CD4-positive, alpha-beta T cell treated with Interleukin-17A for 1 hour (primary cell): Measurements from ENCODE around the gene PDLIM1.

ENCODE experiments used
- DNase-seq: peaks from one replicate; pipeline ENCODE4 v3.0.0-alpha.2; 2020

The PDLIM1 gene

GRCh38 chr10:95314192-95314918, 23.6 kb upstream of the PDLIM1 start:
- no peak for DNase-seq

- DNase-seq, result no peak
Observed at GRCh38 chr10:95312986-95313495, 22.2 kb upstream of the PDLIM1 start.

GRCh38 chr10:95312257-95312656, 21.5 kb upstream of the PDLIM1 start:
- DNase-seq, result no peak

DNA sequence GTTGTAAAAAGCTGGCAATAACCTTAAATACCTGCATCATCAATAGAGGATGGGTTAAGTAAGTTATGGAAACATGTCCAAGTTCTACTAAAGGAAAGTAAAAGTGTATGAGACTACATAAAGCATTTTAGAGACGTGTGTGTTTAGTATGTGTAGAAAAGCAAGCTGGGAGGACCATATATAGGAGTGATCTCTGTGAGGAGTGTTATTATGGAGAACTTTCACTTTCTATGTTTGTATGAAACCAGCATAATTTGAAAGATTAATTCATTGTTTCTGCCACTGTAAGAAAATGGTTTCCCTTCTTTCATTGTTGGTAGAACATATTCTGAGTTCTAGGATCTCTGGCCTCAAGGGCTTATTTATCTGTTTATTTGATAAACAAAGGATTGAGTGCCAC, 19.2 kb upstream of the PDLIM1 start:
- no peak for DNase-seq

- no peak for DNase-seq
Observed at GRCh38 chr10:95308389-95309302, 17.8 kb upstream of the PDLIM1 start.

- DNase-seq, result no peak
Observed at GRCh38 chr10:95306851-95307250, 16.0 kb upstream of the PDLIM1 start.

DNA sequence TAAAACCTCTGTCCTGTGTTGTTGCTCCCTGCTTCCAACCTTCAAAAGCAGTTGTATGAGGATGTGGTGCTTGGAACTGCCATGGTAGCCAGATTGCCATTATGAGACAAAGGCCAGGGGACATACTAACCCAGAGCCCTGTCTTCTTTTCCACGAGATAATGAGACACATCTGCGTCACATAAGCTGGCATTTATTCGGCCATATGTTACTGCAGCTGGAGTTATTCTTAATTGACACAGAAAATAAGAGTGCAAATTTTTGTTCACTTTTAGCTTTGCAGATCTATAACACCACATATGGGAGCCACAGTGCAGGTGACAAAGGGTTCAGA, 15.5 kb upstream of the PDLIM1 start:
- DNase-seq, result no peak

GRCh38 chr10:95305606-95306317, 15.0 kb upstream of the PDLIM1 start:
- no peak for DNase-seq

DNA sequence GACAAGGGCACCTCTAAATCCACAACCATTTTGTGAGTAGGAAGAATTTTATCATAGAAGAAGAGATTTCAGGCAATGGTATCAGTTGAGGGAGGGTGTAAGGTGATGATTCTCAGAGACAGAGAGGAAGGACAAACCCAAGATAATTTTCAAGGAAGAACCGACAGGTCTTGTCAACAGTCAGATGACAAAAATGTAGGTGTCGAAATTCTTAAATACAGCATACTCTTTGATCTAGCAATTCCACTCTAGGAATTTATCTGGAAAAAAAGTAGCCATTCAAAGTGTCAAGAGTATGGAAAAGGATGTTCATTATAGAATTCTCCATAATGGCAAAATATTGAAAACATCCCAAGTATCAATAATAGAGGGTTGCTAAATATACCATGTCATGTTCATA, 14.2 kb upstream of the PDLIM1 start:
- no peak for DNase-seq

- no peak for DNase-seq
Observed at GRCh38 chr10:95304463-95304862, 13.7 kb upstream of the PDLIM1 start.

- DNase-seq, result no peak
Observed at GRCh38 chr10:95303950-95304349, 13.1 kb upstream of the PDLIM1 start.

- DNase-seq, result no peak
Observed at GRCh38 chr10:95303535-95303934, 12.7 kb upstream of the PDLIM1 start.

GRCh38 chr10:95300022-95300539, 9.3 kb upstream of the PDLIM1 start:
- DNase-seq, result no peak

DNA sequence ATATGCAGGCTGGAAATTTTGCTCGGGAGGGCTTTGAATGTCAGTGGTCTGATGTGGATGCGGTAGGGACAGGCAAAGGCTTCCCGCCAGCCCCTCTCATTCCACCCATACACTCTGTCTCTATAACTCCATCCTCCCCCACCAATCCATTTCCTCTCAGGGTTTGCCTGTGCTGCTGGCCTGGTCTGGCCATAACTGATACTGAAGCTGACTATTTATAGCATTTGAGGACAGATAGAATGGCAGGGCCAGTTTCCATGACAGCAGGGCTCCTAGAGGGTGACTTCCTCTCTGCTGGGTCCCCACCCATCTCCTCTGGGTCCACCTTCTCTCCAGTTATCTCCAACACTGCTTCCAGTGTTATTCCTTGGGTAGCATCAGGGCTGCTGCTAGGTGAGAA, 6.6 kb upstream of the PDLIM1 start:
- DNase-seq, result no peak

- DNase-seq, result no peak
Observed at GRCh38 chr10:95296764-95297163, 6.0 kb upstream of the PDLIM1 start.

DNA sequence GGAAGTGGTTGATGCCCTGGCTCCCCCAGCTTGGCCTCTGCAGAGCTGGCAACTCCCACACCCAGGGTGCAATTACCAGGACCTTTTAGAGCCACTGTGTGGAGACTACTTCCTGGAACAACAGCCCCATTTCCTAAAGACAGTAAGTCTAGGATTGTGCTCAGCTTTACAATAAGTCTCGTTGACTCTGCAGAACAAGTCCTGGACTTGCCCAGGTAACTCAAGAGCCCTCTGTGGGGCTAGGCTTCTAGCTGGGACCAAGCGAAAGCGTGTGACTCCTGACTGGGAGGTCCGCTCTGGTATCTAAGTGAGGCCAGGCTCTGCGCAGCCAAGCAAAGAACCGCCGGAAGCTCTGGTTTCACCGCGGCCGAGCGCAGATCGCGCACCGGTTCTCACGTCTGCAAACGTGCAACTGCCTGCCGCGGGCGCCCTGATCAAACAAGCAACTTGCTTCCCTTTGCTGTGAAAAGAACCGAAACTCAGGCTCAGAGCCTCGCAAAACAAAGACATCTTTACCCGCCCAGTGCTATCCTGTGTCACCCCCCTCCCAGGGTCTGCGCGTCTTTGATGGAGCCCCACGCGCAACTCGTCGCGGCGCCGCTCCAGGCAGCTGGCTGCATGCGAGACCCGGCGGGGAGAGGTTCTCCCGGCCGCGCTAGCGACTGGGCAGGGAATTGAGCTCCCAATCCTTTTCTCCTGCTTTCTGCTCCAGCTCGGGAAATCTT, 4.4 kb upstream of the PDLIM1 start:
- peak; percentile 44 for DNase-seq

DNA sequence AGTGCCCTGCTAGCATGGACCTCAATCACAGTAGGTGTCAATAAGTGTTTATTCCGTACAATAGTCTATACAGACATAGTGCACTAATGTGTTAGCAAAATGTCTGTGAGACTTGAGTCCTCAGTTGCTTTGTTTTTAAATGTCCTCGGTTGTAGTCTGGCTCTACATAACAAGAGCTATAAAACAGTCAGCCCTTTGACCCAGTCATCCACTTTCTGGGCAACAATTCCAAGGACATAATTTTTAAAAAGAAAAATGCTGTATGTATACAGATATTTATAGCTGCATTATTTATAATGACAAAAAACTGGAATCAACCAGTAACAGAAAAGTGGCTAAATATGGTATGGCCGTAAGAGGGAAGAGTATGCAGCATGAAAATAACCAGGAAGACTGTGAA, 2.8 kb upstream of the PDLIM1 start:
- no peak for DNase-seq

- no peak for DNase-seq
Observed at GRCh38 chr10:95291365-95292039, 699 bp upstream of the PDLIM1 start.

DNA sequence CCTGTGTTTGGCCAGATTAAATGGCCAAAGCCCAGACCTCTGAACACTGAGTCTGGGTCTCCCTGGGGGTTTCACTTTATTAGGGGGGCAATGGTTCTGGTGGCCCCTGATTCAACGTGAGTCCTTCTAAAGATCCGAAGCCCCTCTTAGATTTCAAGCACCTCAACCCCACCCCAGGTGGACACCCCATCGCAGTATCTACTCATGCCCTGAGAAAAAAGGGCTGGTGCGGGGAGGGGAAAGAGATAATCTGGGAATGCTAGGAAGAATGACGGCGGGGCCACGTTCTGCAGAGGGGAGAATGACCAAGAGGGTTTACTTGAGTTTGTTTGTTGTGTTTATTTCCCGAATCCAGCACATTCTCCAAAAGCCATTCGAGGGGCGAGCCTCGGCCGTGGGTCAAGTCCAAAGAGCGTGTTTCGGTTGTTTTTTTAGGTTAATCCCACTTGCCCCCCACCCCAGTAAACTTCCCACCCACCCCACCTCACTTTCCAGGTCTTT, 832 bp downstream of the PDLIM1 start:
- DNase-seq, result no peak

DNA sequence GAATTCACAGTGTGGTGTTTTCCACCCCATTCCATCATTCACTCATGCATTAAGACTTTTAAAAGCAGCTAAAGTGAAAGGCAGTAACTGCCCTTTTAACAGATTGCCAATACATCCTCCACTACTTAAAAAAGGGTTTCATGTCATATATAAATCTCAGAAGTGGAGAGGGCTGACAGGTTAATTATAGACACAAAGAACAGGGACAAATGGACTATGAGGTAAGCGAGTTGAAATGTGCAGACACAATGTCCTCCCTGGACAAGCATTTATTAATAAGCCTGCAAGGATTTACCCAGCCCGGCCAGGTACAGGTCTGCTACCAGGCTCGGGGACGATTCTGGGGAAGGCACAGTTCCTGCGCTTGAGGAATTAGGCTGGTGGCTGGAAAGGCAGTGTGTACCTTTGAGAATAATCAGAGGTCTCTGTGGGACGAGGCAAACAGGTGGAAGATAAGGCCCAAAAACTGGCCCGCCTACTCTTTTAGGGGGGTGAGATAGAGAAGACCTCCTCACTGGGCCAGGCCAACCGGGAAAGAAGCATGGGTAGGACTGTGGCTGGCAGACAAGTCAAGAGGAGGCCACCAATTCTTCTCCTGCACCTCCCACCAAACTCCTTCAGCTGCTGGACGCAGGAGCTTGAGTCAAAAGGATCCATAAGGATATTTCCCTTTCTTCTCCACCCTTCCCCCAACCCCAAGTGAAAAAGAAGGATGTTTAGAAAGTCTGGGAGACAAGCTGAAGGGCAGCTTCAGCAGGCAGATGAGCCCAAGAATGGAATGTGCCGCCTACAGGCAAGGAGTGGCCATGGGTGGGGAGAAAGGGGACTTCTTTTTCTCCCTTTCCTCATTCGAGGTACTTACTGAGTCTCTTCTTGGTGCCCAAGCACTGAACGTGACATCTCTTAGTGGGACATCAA, 1.5 kb downstream of the PDLIM1 start:
- DNase-seq, result no peak

DNA sequence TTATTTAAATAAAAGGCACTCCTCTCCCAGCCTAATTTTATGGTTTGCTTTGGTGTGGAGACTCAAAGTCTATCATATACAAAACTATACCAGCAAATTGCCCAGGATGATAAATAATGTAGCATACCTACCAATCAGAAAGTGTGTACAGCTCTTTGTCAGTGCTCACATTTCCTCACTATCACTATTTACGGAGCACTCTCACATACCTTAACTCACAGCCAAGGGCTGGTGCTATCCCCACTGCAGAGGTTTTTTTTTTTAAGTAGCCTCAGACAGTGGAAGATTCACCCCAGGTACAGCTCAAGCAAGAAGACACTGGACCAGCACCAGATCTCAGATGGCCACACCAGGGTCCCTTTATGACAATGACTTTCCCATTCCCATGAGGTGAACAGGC, 2.5 kb downstream of the PDLIM1 start:
- DNase-seq, result no peak
